ENCODE data around the gene TAS2R41. TPM values are rescaled to one million over a fixed set of nuclear protein-coding genes. Genes with fewer than 3 reads are reported as not detected.

Gene TAS2R41
- polyA plus RNA-seq, 1 donor (not counting 4 experiments of a cell fraction or from before 2014, with no cell fraction given): not detected

DNA sequence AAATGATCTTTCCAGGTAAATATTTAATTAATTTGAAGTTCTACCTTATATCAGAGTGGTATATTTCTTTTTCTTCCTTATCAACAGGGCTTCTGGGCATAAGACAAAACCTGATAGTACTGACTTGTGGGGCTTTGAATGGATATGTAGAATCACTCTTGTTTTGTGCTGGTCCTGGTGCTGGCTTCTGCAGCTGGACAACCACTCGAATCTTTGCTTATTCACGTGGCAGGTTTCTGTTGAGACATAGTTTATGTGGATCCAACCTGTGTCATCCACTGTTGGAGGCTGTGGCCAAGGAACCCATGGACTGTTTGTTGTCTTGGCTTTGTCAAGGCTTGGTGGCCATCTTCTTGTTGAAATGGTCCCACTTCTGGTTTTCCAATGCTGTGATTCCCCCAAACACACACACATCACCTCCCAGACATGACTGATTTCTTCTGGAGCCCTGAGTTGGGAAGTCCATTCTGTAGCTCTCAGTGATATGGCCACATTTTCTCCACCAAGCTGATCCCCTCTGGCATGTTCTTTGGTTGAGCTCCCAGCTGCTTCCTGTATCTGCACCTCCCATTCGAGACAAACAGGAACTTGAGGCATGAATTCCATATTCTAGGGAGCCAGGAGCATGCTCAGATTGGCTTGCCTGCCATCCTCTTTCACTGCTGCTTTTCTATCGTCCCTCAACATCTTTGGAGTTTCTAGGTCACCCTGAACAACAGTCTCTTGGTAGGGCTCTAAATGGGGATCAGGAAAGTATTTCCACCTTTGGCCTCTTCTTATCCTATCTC is 19.5 kb downstream of the TAS2R41 start:
- Histone ChIP-seq H3K36me3 (ENCODE audit: control insufficient read depth in 2 of 2, extremely low read depth in 1 of 2, insufficient read depth in 2 of 2, low read length in 2 of 2) (no peaks in the 10 kb centered on the region), H3K4me1 (ENCODE audit: control insufficient read depth, extremely low read depth, insufficient read depth, low read length) (peaks cover 3% of the 10 kb centered on the region), H3K4me2 (ENCODE audit: control insufficient read depth, extremely low read depth, insufficient read depth, low read depth, low read length) (no peak overlapping the region), H3K9me3 (ENCODE audit: control insufficient read depth, low read depth, low read length) (no peaks in the 10 kb centered on the region), H3K9me1 (ENCODE audit: control insufficient read depth, extremely low read depth, insufficient read depth, low read length) (no peaks in the 10 kb centered on the region), H4K20me1 (ENCODE audit: control insufficient read depth, extremely low read depth, insufficient read depth, low read length) (no peaks in the 10 kb centered on the region), H3K27me3 (ENCODE audit: control insufficient read depth, extremely low read depth, insufficient read depth, low read length) (no peaks in the 10 kb centered on the region), H2AFZ (ENCODE audit: control insufficient read depth, low read length) (no peak overlapping the region), H3K9ac (ENCODE audit: control insufficient read depth, extremely low read depth, insufficient read depth, low read length) (no peak overlapping the region), H3K4me3 (ENCODE audit: control insufficient read depth in 2 of 3, extremely low read depth in 1 of 3, insufficient read depth in 2 of 3, low read depth in 1 of 3, low read length in 3 of 3) (no peak overlapping the region), H3K27ac (ENCODE audit: control insufficient read depth, insufficient read depth, low read length) (no peak overlapping the region), H3K79me2 (ENCODE audit: control insufficient read depth, insufficient read depth, low read length) (no peaks in the 10 kb centered on the region)
- no peak for TF ChIP-seq EZH2 (IDR thresholded peaks at IDR 0.05; ENCODE audit: low read length)
- TF ChIP-seq, protein P1, sequence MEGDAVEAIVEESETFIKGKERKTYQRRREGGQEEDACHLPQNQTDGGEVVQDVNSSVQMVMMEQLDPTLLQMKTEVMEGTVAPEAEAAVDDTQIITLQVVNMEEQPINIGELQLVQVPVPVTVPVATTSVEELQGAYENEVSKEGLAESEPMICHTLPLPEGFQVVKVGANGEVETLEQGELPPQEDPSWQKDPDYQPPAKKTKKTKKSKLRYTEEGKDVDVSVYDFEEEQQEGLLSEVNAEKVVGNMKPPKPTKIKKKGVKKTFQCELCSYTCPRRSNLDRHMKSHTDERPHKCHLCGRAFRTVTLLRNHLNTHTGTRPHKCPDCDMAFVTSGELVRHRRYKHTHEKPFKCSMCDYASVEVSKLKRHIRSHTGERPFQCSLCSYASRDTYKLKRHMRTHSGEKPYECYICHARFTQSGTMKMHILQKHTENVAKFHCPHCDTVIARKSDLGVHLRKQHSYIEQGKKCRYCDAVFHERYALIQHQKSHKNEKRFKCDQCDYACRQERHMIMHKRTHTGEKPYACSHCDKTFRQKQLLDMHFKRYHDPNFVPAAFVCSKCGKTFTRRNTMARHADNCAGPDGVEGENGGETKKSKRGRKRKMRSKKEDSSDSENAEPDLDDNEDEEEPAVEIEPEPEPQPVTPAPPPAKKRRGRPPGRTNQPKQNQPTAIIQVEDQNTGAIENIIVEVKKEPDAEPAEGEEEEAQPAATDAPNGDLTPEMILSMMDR (optimal IDR thresholded peaks at IDR 0.05 in 1 of 3, IDR thresholded peaks at IDR 0.05 in 1 of 3, conservative IDR thresholded peaks at IDR 0.05 in 1 of 3; ENCODE audit: extremely low read depth in 1 of 3, insufficient read depth in 2 of 3, low read length in 3 of 3): no peak
- no peak for DNase-seq (ENCODE audit: low read depth, low spot score)
- dilution Hi-C loops (cut with MboI; ENCODE audit: extremely low pct_ligation_motif_present, low sequenced_read_pairs): no loop called here
- FAIRE-seq: no peak

DNA sequence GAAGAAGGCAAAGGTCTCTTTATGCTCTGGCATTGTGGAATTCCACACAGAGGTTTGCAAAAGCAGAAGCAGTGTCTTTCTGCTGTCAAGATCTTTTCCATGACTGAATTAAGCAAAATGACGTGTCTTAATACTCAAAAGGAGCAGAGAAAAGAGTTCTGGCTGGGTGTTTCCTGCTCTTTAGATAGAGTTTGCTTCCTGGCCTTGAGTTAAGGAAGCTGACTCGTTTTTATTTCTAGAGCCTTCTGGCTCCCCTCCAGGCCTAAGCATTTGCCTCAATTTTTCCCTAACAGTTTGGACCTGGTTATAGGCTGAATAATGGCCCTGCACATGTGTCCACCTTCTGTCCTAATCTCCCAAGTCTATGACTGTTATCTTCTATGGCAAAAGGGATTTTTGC is 21.6 kb downstream of the TAS2R41 start:
- H3K9ac ChIP-seq (ENCODE audit: control insufficient read depth, extremely low read depth, insufficient read depth, low read length): no peak overlapping the region
- no peaks in the 10 kb centered on the region for H3K9me1 ChIP-seq (ENCODE audit: control insufficient read depth, extremely low read depth, insufficient read depth, low read length)
- FAIRE-seq (no peak), DNase-seq (ENCODE audit: low read depth, low spot score) (no peak)
- H2AFZ ChIP-seq (ENCODE audit: control insufficient read depth, low read length): no peak overlapping the region
- no peaks in the 10 kb centered on the region for H3K9me3 ChIP-seq (ENCODE audit: control insufficient read depth, low read depth, low read length)
- H3K36me3 ChIP-seq (ENCODE audit: control insufficient read depth in 2 of 2, extremely low read depth in 1 of 2, insufficient read depth in 2 of 2, low read length in 2 of 2): no peaks in the 10 kb centered on the region
- dilution Hi-C loops (cut with MboI; ENCODE audit: extremely low pct_ligation_motif_present, low sequenced_read_pairs): no loop called here
- H3K4me1 ChIP-seq (ENCODE audit: control insufficient read depth, extremely low read depth, insufficient read depth, low read length): no peaks in the 10 kb centered on the region
- H3K79me2 ChIP-seq (ENCODE audit: control insufficient read depth, insufficient read depth, low read length): no peaks in the 10 kb centered on the region
- H3K4me2 ChIP-seq (ENCODE audit: control insufficient read depth, extremely low read depth, insufficient read depth, low read depth, low read length): no peak overlapping the region
- TF ChIP-seq, protein P1 (optimal IDR thresholded peaks at IDR 0.05 in 1 of 3, IDR thresholded peaks at IDR 0.05 in 1 of 3, conservative IDR thresholded peaks at IDR 0.05 in 1 of 3; ENCODE audit: extremely low read depth in 1 of 3, insufficient read depth in 2 of 3, low read length in 3 of 3): no peak
- no peak for TF ChIP-seq EZH2 (IDR thresholded peaks at IDR 0.05; ENCODE audit: low read length)
- H3K27me3 ChIP-seq (ENCODE audit: control insufficient read depth, extremely low read depth, insufficient read depth, low read length): no peaks in the 10 kb centered on the region
- no peaks in the 10 kb centered on the region for H4K20me1 ChIP-seq (ENCODE audit: control insufficient read depth, extremely low read depth, insufficient read depth, low read length)
- H3K4me3 ChIP-seq (ENCODE audit: control insufficient read depth in 2 of 3, extremely low read depth in 1 of 3, insufficient read depth in 2 of 3, low read depth in 1 of 3, low read length in 3 of 3): no peak overlapping the region
- H3K27ac ChIP-seq (ENCODE audit: control insufficient read depth, insufficient read depth, low read length): no peak overlapping the region
